Fibroblast of the aortic adventitia (primary cell): ENCODE results near the gene CIB4. TPM values are rescaled to one million over a fixed set of nuclear protein-coding genes. Genes with fewer than 3 reads are reported as not detected.

Source experiments
- DNase-seq: peaks from one replicate; pipeline ENCODE4 v3.0.0-alpha.2; 2010; ENCODE audit warnings: low read depth
- H3K4me3 ChIP-seq: 2 replicates; pipeline ENCODE4 v1.5.1; 2011; ENCODE audit warnings: low read depth, mild to moderate bottlenecking, control low read depth, low read length, moderate library complexity
- total RNA-seq: library from RNA; depleted of rRNA; stranded (reverse); fragments of >200 nt; gene quantifications from 2 replicates; pipeline ENCODE4 v1.2.3, GENCODE V29; 2012; ENCODE audit warnings: low replicate concordance
- TF ChIP-seq, protein P1 (sequence below): IDR thresholded peaks from 2 replicates; pipeline ENCODE4 v1.5.1; 2011; ENCODE audit warnings: mild to moderate bottlenecking, low read length, control low read depth, inconsistent platforms; ENCODE audit not compliant: insufficient read depth

CIB4 gene
- total RNA-seq, 1 donor = not detected

DNA sequence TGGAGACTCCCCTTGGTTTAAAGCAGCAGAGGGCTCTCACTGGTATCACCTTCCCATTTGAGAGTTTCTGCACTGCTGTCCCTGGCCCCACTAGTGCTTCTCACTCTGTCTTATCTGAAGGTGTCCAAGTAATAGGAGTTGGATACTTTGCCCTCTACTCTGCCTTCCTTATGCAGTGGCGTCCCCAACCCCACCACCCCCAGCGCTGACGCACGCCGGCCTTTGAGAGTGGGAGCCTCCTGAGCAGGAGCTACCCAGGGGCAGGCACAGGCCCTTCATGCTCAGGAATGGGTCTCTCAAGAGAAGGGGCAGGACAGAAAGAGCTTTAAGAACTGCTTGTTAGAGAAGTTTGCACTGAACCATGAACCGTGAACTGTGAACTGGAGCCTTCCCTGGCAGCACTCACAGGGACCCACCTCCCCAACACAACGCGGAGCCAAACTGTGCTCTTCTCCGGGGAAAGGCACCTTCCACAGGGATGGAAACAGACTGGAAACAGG is 3.3 kb downstream of the CIB4 start:
- TF ChIP-seq, protein P1, sequence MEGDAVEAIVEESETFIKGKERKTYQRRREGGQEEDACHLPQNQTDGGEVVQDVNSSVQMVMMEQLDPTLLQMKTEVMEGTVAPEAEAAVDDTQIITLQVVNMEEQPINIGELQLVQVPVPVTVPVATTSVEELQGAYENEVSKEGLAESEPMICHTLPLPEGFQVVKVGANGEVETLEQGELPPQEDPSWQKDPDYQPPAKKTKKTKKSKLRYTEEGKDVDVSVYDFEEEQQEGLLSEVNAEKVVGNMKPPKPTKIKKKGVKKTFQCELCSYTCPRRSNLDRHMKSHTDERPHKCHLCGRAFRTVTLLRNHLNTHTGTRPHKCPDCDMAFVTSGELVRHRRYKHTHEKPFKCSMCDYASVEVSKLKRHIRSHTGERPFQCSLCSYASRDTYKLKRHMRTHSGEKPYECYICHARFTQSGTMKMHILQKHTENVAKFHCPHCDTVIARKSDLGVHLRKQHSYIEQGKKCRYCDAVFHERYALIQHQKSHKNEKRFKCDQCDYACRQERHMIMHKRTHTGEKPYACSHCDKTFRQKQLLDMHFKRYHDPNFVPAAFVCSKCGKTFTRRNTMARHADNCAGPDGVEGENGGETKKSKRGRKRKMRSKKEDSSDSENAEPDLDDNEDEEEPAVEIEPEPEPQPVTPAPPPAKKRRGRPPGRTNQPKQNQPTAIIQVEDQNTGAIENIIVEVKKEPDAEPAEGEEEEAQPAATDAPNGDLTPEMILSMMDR = no peak
- DNase-seq = no peak
- H3K4me3 ChIP-seq = no peak overlapping the region

DNA sequence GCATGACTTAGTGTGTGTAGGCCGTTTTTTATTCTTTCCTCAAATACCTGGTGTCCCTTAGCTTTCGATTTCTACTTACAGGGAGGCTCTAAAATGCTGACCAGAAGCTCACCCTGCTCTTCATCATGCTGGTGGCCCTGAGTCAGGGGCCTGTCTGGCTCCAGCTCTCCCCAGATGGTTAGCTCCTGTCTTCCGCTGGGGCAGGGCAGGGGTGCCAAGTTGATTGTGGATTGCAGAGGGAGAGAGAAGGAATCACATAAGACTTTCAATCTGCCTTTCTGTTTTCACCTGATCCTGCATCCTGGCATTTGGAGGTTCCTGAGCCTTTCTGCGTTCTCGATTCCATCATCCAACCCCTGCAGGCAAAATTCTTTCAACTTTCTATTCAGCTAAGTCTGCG is 4.2 kb downstream of the CIB4 start:
- H3K4me3 ChIP-seq = no peak overlapping the region
- DNase-seq = no peak
- TF ChIP-seq, protein P1 = no peak

DNA sequence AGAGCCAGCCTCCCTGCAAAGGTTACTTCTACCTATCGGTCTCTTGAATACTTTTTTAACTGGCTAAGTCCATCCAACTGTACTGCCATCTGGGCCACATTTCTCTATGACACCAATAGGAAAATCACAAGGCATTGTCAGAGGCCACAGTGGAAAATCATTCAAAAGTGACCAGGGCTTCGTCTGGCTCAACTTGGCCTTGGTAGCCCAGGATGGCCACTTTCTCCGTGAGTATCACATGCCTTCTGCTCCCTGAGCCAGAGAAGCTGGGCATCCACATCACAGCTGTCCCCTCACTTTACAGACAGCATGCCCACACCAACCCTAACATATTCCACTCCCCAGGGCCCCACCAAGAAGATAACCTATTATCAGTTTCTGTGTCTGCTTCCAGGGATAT is 5.8 kb downstream of the CIB4 start:
- DNase-seq = no peak
- H3K4me3 ChIP-seq = no peak overlapping the region
- TF ChIP-seq, protein P1 = no peak

DNA sequence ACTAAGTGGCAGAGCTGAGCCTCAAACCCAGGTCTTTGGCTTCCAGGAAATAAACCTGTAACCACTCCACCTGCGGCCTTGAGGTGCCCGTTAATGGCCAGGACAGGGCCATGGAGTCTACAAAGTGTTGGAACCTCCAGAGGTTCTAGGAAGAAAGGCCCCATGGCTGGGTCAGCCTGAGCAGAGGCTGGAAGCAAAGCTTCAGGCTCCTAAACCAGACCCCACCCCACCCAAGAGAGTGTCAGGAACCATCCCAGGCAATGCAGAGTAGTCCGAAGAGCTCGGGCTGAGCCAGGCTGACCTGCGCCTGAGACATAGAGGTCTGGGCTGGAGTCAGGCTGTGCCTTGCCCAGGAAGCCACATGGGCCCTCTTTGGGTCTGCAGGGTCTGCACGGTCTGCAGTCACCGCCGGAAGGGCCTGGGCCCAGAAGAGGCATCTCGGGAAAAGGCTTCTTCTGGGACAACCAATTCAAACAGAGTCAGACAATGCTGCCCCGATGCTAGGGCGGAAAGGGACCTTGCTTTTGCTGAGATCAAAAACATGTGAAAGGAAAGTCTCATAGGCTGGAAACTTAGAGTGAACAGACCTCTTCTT is 6.4 kb downstream of the CIB4 start:
- TF ChIP-seq, protein P1 = no peak
- no peak for DNase-seq

DNA sequence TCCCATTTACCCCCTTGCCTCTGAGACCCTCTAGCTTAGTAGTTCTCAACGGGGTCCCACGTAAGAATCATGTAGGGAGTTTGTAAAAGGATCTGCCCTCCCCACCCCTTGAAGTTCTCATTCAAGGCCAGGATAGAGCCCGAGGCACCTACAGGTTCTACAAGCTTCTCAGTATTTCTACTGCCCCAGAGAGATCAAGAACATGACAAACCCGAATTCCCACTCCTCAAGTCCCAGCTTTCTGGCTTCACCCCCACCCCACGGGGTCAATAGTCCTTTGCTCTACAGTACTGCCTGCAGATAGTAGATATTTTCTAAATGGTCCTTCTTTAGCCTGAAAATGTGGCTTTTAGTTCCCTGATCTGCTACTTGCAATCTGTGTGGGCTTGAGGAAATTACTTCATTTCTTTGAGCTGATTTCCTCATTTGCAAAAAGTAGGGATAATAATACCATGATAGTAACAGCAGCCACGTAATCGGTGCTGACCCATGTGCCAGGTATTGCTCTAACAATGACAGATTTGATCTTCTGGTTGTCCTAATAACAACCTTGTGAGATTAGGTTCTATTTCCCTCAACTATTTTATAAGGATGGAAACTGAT is 7.1 kb downstream of the CIB4 start:
- DNase-seq = no peak

More for the DNA sequence above, 6.4 kb downstream of the CIB4 start:
- H3K4me3 ChIP-seq = no peak overlapping the region

DNA sequence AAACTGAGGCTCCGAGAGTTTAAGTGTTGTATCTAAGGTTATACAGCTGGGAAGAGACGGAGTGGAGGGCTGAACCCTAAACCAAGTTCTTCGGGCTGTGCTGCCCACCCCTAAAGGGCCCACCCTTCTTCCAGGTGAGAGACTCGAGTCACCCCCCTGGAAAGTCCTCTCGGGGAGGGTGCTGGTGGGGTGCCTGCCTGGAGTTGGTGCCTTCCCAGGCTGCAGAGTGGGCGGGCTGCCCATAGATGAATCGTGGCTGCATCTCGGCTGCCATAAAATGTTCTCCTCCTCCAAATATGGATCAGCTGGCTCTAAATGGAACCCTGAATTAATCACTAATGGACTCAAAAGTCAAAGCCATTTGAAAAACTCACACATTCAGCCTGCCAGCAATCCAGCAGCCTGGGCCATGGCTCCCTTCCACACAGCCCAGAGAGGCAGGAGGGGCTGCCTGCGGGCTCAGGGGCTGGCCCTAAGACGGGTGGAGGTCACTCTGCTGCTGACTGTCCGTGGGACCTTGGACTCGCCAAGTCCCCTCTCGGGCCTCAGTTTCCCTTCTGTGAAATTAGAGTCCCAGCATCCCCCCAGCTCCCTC is 7.7 kb downstream of the CIB4 start:
- DNase-seq = no peak
- TF ChIP-seq, protein P1 = no peak
- H3K4me3 ChIP-seq = no peak overlapping the region

More for the DNA sequence above, 7.1 kb downstream of the CIB4 start:
- no peak overlapping the region for H3K4me3 ChIP-seq
- TF ChIP-seq, protein P1 = no peak
